ENCODE measurements around the gene KIAA0040.

DNA sequence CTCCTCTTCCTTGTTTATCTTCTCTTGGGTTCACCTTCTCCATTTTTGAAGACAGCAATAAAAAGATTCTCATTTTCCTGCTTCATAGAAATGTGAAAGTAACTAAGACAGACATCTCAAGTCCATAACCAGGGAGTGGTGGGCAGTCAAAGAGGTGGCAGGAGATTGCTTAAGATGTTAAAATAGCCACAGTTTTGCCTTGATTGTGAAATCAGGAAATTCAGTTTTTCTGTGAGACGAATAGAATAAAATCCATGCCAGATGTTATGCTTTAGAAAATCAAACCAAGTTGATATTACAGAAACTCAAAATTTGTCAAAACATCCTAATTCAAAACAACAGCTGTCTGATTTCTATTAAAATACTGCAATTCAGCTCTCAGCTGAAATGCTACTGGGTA is 67.7 kb downstream of the KIAA0040 start:
- TF ChIP-seq, protein P1, sequence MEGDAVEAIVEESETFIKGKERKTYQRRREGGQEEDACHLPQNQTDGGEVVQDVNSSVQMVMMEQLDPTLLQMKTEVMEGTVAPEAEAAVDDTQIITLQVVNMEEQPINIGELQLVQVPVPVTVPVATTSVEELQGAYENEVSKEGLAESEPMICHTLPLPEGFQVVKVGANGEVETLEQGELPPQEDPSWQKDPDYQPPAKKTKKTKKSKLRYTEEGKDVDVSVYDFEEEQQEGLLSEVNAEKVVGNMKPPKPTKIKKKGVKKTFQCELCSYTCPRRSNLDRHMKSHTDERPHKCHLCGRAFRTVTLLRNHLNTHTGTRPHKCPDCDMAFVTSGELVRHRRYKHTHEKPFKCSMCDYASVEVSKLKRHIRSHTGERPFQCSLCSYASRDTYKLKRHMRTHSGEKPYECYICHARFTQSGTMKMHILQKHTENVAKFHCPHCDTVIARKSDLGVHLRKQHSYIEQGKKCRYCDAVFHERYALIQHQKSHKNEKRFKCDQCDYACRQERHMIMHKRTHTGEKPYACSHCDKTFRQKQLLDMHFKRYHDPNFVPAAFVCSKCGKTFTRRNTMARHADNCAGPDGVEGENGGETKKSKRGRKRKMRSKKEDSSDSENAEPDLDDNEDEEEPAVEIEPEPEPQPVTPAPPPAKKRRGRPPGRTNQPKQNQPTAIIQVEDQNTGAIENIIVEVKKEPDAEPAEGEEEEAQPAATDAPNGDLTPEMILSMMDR (IDR thresholded peaks at IDR 0.05) = no peak
- TF ChIP-seq POLR2A (IDR thresholded peaks at IDR 0.05) = no peak
